Spleen (tissue), 7 donors: ENCODE results near the gene LARP7.

Source experiments
- CTCF ChIP-seq, 11 experiments: fragments of 200-600 bp in 7 of 11; fragments of 450-650 bp in 4 of 11; sonication (generic) in 4 of 11; IDR thresholded peaks in 8 of 11; conservative IDR thresholded peaks in 3 of 11; 1 replicate in 7 of 11; 2 replicates in 4 of 11; pipeline versions ENCODE4 v1.4.0 to v1.8.0; 2016 to 2021; ENCODE audit warnings: antibody characterized with exemption in 11 of 11, inconsistent platforms in 4 of 11, mild to moderate bottlenecking in 1 of 11
- POLR2A ChIP-seq, 3 donors: fragments of 450-650 bp; IDR thresholded peaks; one replicate each; pipeline ENCODE4 v1.5.1; 2017; ENCODE audit warnings: antibody characterized with exemption in 3 of 3, mild to moderate bottlenecking in 1 of 3
- POLR2AphosphoS5 ChIP-seq, 3 donors: sonication (generic); formaldehyde crosslinking; IDR thresholded peaks; one replicate each; pipeline ENCODE4 v1.5.1; 2017; ENCODE audit warnings: antibody characterized with exemption in 3 of 3
- donor health status: DM: no; HTN: no; CAD: no; lungs with moderate emphysema.
- donor health status: DM: no; HTN: no; CAD: no.
- donor health status: DM: no; HTN: no; CAD: no.

DNA sequence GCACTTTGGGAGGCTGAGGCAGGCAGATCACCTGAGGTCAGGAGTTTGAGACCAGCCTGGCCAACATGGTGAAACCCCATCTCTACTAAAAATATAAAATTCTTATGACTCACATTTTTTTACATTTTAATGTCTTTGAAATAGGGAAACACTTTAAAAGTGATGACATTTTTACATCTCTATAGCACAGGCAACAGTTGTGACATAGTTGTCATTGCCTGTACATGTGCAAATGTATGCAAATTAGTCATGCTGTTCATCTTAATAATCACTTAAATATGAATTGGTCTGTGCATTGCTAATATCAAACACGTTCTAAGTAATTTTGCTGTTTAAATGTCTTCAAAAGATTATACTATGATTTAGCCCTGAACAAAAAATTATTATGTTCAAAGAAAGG lies 42.0 kb upstream of the LARP7 start:
- TF ChIP-seq POLR2AphosphoS5 (IDR thresholded peaks at IDR 0.05) (no peak), CTCF (IDR thresholded peaks at IDR 0.05 in 8 of 11, conservative IDR thresholded peaks at IDR 0.05 in 3 of 11) (no peak), POLR2A (IDR thresholded peaks at IDR 0.05) (no peak)
